HEK293 (cell line): ENCODE measurements around the gene CIB1.

Experiments
- CTCF ChIA-PET: fragments of 350-600 bp; formaldehyde crosslinking; extraction: SDS; loops from one replicate; lab custom pipeline; 2021; ENCODE audit warnings: antibody characterized with exemption; lab: Yijun Ruan, JAX
- POLR2A ChIA-PET: fragments of 300-600 bp; formaldehyde crosslinking; extraction: SDS; loops from one replicate; lab custom pipeline; 2020; ENCODE audit warnings: antibody characterized with exemption, inconsistent platforms; lab: Yijun Ruan, JAX
- H3K27ac ChIP-seq: fragments of 200-500 bp; sonication (Bioruptor generic); 2 replicates; pipeline ENCODE4 v1.5.1; 2014; ENCODE audit warnings: low read depth, low read length, control low read depth, inconsistent platforms; ENCODE audit errors: extremely low read depth
- H3K36me3 ChIP-seq, 2 experiments: fragments of 200-500 bp in 1 of 2; sonication (Bioruptor generic) in 1 of 2; 1 replicate in 1 of 2; 2 replicates in 1 of 2; pipeline ENCODE4 v1.5.1; 2014 to 2017; ENCODE audit warnings: inconsistent platforms in 2 of 2, low read length in 2 of 2; ENCODE audit not compliant: control insufficient read depth in 2 of 2, insufficient read depth in 1 of 2
- H3K4me1 ChIP-seq: fragments of 200-500 bp; sonication (Bioruptor generic); 2 replicates; pipeline ENCODE4 v1.5.1; 2014; ENCODE audit warnings: mild to moderate bottlenecking, low read length, inconsistent platforms; ENCODE audit not compliant: control insufficient read depth, insufficient read depth
- H3K4me3 ChIP-seq: 2 replicates; pipeline ENCODE4 v1.5.1; 2011; ENCODE audit warnings: low read depth, mild to moderate bottlenecking, control low read depth, low read length, moderate library complexity
- H3K9me3 ChIP-seq: fragments of 200-500 bp; sonication (Bioruptor generic); 2 replicates; pipeline ENCODE4 v1.5.1; 2014; ENCODE audit warnings: low read depth, low read length, inconsistent platforms; ENCODE audit not compliant: control insufficient read depth, insufficient read depth
- HOXD13 ChIP-seq: sonication (generic); formaldehyde crosslinking; IDR thresholded peaks from 2 replicates; pipeline ENCODE4 v1.8.0; 2022; ENCODE audit warnings: missing genetic modification reagents, borderline replicate concordance
- YY1 ChIP-seq: fragments of 450-650 bp; formaldehyde crosslinking; IDR thresholded peaks from 2 replicates; pipeline ENCODE4 v1.5.1; 2018; ENCODE audit warnings: missing biosample characterization, missing genetic modification characterization
- ZBTB7A ChIP-seq: fragments of 450-650 bp; formaldehyde crosslinking; IDR thresholded peaks from 2 replicates; pipeline ENCODE4 v1.5.1; 2016; ENCODE audit warnings: low read depth, missing biosample characterization, missing genetic modification characterization
- ZFP3 ChIP-seq: fragments of 450-650 bp; formaldehyde crosslinking; IDR thresholded peaks from 2 replicates; pipeline ENCODE4 v1.5.1; 2016; ENCODE audit warnings: low read depth, missing biosample characterization, missing genetic modification characterization
- ZNF121 ChIP-seq: fragments of 450-650 bp; formaldehyde crosslinking; IDR thresholded peaks from 2 replicates; pipeline ENCODE4 v1.5.1; 2016; ENCODE audit warnings: missing biosample characterization, missing genetic modification characterization
- ZNF169 ChIP-seq: fragments of 450-650 bp; formaldehyde crosslinking; IDR thresholded peaks from 2 replicates; pipeline ENCODE4 v1.5.1; 2016; ENCODE audit warnings: missing biosample characterization, missing genetic modification characterization
- ZNF223 ChIP-seq: fragments of 450-650 bp; formaldehyde crosslinking; IDR thresholded peaks from 2 replicates; pipeline ENCODE4 v1.5.1; 2016; ENCODE audit warnings: missing biosample characterization, missing genetic modification characterization
- ZNF26 ChIP-seq: fragments of 450-650 bp; formaldehyde crosslinking; IDR thresholded peaks from 2 replicates; pipeline ENCODE4 v1.5.1; 2016; ENCODE audit warnings: missing biosample characterization, missing genetic modification characterization
- ZNF280D ChIP-seq: fragments of 450-650 bp; formaldehyde crosslinking; IDR thresholded peaks from 2 replicates; pipeline ENCODE4 v1.5.1; 2016; ENCODE audit warnings: missing biosample characterization, missing genetic modification characterization
- ZNF292 ChIP-seq: fragments of 450-650 bp; formaldehyde crosslinking; IDR thresholded peaks from 2 replicates; pipeline ENCODE4 v1.5.1; 2016; ENCODE audit warnings: low read depth, missing biosample characterization, missing genetic modification characterization, borderline replicate concordance
- ZNF302 ChIP-seq: fragments of 450-650 bp; formaldehyde crosslinking; IDR thresholded peaks from 2 replicates; pipeline ENCODE4 v1.5.1; 2016; ENCODE audit warnings: missing biosample characterization, missing genetic modification characterization, low read depth
- ZNF423 ChIP-seq: fragments of 450-650 bp; formaldehyde crosslinking; IDR thresholded peaks from 2 replicates; pipeline ENCODE4 v1.5.1; 2016; ENCODE audit warnings: missing biosample characterization, missing genetic modification characterization
- ZNF48 ChIP-seq: fragments of 450-650 bp; formaldehyde crosslinking; IDR thresholded peaks from 2 replicates; pipeline ENCODE4 v1.5.1; 2016; ENCODE audit warnings: missing biosample characterization, missing genetic modification characterization
- ZNF521 ChIP-seq: fragments of 450-650 bp; formaldehyde crosslinking; IDR thresholded peaks from 2 replicates; pipeline ENCODE4 v1.5.1; 2017; ENCODE audit warnings: missing biosample characterization, mild to moderate bottlenecking, missing genetic modification characterization
- ZNF639 ChIP-seq: fragments of 450-650 bp; formaldehyde crosslinking; IDR thresholded peaks from 2 replicates; pipeline ENCODE4 v1.5.1; 2016; ENCODE audit warnings: missing biosample characterization, missing genetic modification characterization
- ZNF837 ChIP-seq: fragments of 450-650 bp; formaldehyde crosslinking; IDR thresholded peaks from 2 replicates; pipeline ENCODE4 v1.5.1; 2016; ENCODE audit warnings: missing biosample characterization, missing genetic modification characterization
- ZSCAN16 ChIP-seq: fragments of 450-650 bp; formaldehyde crosslinking; IDR thresholded peaks from 2 replicates; pipeline ENCODE4 v1.5.1; 2016; ENCODE audit warnings: missing biosample characterization, missing genetic modification characterization
- ZSCAN30 ChIP-seq: fragments of 450-650 bp; IDR thresholded peaks from 2 replicates; pipeline ENCODE4 v1.5.1; 2018; ENCODE audit warnings: missing biosample characterization, mild to moderate bottlenecking, missing genetic modification characterization, moderate library complexity
- TF ChIP-seq, protein P1 (sequence below): fragments of 450-650 bp; formaldehyde crosslinking; IDR thresholded peaks from 2 replicates; pipeline ENCODE4; 2016; ENCODE audit warnings: missing biosample characterization, missing genetic modification characterization
- TF ChIP-seq, protein P2 (sequence below): fragments of 450-650 bp; formaldehyde crosslinking; IDR thresholded peaks from 2 replicates; pipeline ENCODE4 v1.5.1; 2017; ENCODE audit warnings: missing biosample characterization, missing genetic modification characterization
- TF ChIP-seq, protein P3 (sequence below): fragments of 450-650 bp; formaldehyde crosslinking; IDR thresholded peaks from 2 replicates; pipeline ENCODE4 v1.5.1; 2016; ENCODE audit warnings: missing biosample characterization, missing genetic modification characterization

The CIB1 gene

DNA sequence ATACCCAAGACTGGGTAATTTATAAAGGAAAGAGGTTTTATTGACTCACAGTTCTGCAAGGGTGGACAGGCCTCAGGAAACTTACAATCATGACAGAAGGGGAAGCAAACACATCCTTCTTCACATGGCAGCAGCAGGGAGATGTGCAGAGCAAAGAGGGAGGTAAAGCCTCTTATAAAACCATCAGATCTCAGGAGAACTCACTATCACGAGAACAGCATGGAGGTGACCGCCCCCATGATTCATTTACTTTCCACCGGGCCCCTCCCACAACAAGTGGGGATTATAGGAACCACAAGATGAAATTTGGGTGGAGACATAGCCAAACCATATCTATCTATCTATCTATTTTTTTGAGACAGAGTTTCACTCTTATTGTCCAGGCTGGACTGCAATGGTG, 5.6 kb upstream of the CIB1 start:
- ChIA-PET CTCF (no interaction called here), POLR2A (interaction anchor here (1.3 kb wide), 1 partner anchor 10 kb away, joined by 3 read pairs; the partner anchor contains the start of gene TTLL13)
- Histone ChIP-seq H3K4me3 (no peak overlapping the region), H3K27ac (no peak overlapping the region), H3K9me3 (no peaks in the 10 kb centered on the region), H3K36me3 (peaks cover 14 to 22% of the 10 kb centered on the region in 2 experiments; a peak in 2 of 3 replicates), H3K4me1 (no peaks in the 10 kb centered on the region)
- no peak for TF ChIP-seq ZNF26 (tag by site-specific recombination)
- no peak for TF ChIP-seq ZSCAN30 (tag by site-specific recombination)
- no peak for TF ChIP-seq ZNF48 (tag by site-specific recombination)
- TF ChIP-seq ZNF837, result no peak

DNA sequence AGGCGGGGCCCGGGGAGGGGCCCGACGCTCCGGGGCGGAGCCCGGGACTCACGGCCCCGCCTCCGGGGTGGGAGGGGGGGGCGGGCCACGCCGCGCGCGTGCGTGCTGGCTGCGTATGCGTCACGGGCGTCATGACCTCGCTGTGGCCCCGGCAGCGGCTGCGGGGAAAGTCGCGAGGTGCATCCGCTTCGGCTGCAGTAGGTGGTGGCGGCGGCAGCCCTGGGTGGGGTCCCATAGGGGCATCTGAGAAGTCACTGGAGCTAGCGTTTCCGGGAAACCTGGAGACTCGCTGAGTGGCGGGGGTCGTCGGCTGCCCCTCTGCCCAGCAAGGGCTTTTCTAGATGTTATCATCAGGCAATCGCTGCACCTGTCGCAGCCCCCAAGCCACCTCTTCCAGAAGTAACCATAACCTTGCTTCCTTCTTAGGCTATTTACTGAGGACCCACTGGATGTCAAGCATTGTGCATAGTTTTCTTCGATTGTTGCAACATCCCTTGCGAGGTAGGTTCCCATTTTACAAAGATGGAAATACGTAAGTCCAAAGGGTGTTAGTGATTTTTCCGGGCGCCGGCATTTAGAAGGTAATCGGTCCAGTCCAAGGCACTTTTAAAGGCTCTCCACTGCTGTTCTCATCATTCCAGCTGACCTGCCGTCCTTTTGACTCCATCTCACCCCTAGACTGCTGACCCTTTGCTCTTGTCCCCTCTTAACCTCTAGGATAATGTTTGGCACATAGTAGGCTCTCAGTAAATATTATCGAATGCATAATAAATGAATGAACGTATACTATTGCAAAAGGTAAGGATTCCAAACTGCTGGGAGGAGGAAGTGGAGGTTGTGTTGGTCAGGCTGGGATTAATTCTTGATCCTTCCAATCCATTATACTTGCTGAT, 601 bp upstream of the CIB1 start, which contains the start of gene GDPGP1:
Gene GDPGP1, plus strand, starts transcription at position 114 of the 893 bp plus-strand sequence. CDS start 6,700 bp downstream, outside the sequence.
- ChIA-PET POLR2A (interaction anchor here (0.5 to 3.0 kb wide), 26 partner anchors 10 to 721 kb away, joined by 3 to 38 read pairs (median 6); partner anchors contain the start of genes AP3S2, IDH2, NGRN and RCCD1), CTCF (interaction anchor here (0.5 to 4.8 kb wide), 8 partner anchors 14 to 90 kb away, joined by 3 to 38 read pairs (median 4); no protein-coding TSS in a partner anchor)
- Histone ChIP-seq H3K27ac (peak within 1 kb of the TSS; percentile 47; the same call in 1 of the 2 replicates), H3K4me1 (no peaks in the 10 kb centered on the region), H3K9me3 (no peaks in the 10 kb centered on the region), H3K36me3 (peaks cover 14 to 43% of the 10 kb centered on the region in 2 experiments; a peak in 2 of 3 replicates), H3K4me3 (peak within 1 kb of the TSS; percentile 74)
- TF ChIP-seq ZNF423 (tag by site-specific recombination) (no peak), ZSCAN16 (tag by site-specific recombination) (no peak), ZNF169 (tag by site-specific recombination) (no peak), ZNF280D (no peak), ZNF302 (tag by site-specific recombination) (no peak), ZNF292 (tag by site-specific recombination) (no peak), ZNF223 (tag by site-specific recombination) (no peak), ZNF121 (no peak), HOXD13 (CRISPR knock-in tag) (no peak), ZFP3 (no peak), ZNF521 (tag by site-specific recombination) (no peak), ZBTB7A (tag by site-specific recombination) (no peak), YY1 (tag by site-specific recombination) (no peak), ZNF639 (0 out of 2 replicates have a peak, but pooled peaks have one; percentile 31)
- TF ChIP-seq, protein P1, sequence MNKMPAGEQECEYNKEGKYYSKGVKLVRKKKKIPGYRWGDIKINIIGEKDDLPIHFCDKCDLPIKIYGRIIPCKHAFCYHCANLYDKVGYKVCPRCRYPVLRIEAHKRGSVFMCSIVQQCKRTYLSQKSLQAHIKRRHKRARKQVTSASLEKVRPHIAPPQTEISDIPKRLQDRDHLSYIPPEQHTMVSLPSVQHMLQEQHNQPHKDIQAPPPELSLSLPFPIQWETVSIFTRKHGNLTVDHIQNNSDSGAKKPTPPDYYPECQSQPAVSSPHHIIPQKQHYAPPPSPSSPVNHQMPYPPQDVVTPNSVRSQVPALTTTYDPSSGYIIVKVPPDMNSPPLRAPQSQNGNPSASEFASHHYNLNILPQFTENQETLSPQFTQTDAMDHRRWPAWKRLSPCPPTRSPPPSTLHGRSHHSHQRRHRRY (tag by site-specific recombination), result no peak
- TF ChIP-seq, protein P2, sequence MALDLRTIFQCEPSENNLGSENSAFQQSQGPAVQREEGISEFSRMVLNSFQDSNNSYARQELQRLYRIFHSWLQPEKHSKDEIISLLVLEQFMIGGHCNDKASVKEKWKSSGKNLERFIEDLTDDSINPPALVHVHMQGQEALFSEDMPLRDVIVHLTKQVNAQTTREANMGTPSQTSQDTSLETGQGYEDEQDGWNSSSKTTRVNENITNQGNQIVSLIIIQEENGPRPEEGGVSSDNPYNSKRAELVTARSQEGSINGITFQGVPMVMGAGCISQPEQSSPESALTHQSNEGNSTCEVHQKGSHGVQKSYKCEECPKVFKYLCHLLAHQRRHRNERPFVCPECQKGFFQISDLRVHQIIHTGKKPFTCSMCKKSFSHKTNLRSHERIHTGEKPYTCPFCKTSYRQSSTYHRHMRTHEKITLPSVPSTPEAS (tag by site-specific recombination), result no peak
- TF ChIP-seq, protein P3, sequence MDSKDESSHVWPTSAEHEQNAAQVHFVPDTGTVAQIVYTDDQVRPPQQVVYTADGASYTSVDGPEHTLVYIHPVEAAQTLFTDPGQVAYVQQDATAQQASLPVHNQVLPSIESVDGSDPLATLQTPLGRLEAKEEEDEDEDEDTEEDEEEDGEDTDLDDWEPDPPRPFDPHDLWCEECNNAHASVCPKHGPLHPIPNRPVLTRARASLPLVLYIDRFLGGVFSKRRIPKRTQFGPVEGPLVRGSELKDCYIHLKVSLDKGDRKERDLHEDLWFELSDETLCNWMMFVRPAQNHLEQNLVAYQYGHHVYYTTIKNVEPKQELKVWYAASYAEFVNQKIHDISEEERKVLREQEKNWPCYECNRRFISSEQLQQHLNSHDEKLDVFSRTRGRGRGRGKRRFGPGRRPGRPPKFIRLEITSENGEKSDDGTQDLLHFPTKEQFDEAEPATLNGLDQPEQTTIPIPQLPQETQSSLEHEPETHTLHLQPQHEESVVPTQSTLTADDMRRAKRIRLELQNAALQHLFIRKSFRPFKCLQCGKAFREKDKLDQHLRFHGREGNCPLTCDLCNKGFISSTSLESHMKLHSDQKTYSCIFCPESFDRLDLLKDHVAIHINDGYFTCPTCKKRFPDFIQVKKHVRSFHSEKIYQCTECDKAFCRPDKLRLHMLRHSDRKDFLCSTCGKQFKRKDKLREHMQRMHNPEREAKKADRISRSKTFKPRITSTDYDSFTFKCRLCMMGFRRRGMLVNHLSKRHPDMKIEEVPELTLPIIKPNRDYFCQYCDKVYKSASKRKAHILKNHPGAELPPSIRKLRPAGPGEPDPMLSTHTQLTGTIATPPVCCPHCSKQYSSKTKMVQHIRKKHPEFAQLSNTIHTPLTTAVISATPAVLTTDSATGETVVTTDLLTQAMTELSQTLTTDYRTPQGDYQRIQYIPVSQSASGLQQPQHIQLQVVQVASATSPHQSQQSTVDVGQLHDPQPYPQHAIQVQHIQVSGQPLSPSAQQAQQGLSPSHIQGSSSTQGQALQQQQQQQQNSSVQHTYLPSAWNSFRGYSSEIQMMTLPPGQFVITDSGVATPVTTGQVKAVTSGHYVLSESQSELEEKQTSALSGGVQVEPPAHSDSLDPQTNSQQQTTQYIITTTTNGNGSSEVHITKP (tag by site-specific recombination), result peak; percentile 45; the same call in 1 of the 2 replicates
